Fibroblast of upper back skin (primary cell): ENCODE results near the gene COMMD10.
A peak's percentile ranks its signal among the peaks of the same experiment; 100 is the strongest.

ENCODE experiments used
- DNase-seq: peaks from one replicate; pipeline ENCODE4 v3.0.0-alpha.2; 2013

Gene COMMD10

DNA sequence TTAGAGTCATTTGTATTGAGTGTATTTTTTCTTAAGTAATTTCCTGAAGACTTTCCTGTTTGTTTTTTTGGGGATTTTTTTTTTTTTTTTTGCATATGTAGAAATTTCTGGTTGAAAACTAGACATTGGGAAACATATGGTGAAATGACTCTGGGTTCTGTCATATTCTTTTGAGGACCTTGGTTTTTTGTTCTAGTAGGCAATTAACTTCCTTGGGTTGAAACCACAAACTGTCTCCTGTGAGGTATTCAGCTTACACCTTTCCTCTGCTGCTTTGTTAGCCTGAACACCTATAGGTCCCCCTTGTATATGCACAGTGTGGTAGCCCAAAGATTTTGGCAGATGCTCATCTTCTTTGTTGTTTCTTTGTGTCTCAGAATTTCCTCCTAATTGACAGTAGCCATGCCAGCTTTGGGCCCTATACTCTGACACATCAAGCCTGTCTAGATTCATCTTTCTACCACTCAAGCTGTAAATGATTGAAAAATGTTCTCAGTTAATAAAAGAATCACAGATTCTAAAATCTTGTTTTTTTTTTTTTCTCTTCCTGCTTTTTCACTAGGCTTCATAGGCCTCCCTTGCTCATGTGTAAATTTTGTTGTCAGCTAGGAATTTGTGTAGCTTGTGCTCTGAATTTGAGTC, 140.6 kb downstream of the COMMD10 start:
- no peak for DNase-seq

DNA sequence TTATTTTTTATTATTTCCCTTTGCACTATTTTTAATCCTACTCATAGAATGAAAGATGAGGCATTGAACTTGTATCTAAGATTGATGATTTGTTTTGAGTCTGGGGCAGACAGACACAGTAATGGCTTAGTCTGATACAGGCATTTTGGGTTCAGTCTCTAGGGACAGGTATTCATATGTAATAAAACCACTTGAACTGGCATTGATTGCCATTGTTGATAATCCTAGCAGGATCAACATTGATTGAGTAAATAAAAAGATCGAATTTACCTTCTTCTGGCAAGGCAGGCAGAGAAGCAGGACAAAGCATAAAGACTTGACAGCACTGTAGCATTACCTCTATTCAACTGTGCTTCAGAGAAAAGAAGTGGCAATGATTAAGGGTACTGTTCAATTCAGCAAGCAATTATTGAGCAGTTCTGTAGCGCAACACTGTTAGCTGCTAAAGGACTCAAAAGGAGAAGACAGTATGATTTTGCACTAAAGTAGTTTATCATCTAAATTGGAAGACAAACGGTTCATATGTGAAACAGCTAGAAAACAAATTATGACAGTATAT, 144.4 kb downstream of the COMMD10 start:
- no peak for DNase-seq

DNA sequence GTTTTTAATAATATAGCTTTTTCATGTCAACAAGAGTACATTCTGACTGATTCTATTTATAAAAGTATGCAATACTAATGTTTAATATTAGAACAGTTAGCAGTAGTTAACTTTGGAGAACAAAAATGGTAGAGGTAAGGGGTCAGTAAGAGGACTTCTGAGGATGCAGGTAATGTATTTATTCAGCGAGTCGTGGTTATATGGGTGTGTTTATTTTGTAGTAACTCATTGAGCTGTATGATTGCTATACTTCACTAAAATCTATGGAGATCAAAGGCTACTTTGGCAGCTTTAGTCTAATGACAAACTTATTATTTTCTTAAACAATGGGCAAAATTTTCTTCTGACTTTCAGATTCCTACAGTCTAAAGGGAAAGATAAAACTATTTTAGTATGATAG, 146.5 kb downstream of the COMMD10 start:
- DNase-seq = no peak

DNA sequence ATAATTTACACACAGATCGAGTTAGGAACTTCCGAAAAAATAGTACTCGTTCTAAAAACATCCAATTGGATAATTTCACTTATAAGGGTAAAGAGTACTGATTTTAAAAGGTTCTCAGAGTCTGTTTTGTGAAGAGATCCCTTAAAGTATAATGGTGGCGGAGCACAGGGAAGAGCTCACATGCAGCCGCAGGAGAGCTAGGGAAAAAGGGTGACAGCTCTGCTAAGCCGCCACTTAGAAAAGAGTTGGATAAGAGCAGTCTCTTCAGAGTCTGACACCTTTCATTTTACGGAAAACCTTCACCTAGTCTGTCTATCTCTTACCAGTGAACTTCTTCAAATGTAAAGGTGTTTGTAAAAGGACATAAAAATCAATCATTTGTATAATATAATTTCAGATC, 149.9 kb downstream of the COMMD10 start:
- no peak for DNase-seq

DNA sequence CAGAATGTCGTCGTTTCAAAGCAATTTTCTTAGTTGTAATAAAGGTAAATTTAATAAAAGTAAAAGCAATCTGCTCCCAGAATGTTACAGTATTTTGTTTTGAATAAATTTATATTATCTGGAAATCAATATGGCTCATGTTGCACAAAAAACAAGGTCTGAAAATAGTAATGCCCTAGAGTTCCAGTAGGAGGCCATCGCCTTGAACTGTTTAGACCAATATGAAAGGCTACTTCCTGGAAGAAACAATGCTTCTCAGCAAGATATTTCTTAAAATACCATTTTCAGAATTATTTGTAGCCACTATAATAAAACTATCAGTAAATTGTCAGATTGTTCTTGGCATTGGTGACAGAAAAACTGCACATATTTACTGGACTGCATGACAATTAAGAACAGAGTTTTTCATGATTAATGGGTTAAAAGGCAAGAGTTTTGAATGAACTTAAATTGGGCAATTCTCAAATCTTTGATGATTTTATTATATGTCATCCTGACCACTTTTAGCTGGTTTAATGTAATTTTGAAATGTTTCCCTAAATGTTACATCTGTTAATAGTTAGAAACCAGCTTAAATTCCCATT, 153.2 kb downstream of the COMMD10 start:
- DNase-seq = peak; percentile 22

DNA sequence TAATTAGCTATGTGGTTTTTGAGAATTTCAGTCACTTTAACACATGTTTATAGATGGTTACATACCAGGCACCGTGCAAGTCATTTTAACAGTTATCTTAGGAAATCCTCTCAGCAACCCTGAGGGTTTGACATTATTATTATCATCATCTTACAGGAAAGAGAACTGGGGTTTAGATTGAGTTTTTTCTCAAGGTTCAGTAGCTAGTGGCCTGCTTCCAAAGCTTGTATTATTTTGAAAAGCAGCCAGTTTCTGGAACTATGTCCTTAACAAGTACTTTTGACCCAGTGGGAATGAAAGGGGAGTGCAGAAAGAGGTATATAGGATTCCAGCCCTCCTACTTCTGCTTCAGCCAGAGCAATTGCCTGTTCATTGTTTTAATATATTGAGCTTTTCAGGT, 157.5 kb downstream of the COMMD10 start:
- DNase-seq = peak; percentile 30

DNA sequence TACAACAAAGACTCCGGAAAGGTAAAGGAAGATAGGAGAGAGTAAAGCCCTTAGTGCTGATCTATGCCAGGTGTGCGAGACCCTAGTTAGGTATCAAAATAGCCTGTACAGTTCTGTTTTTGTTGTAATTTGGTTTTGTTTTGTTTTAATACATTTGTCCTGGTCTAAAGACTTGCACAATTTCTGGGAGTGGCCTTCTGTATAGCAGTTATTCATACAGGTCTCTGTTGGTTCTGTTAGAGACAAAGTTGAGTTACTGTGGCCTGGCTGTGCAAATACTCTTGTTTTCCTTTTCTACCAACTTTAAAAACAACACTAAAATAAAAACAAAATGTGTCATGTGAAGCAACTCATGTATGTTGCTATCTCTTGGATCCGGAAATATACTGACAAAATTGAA, 163.6 kb downstream of the COMMD10 start:
- no peak for DNase-seq

DNA sequence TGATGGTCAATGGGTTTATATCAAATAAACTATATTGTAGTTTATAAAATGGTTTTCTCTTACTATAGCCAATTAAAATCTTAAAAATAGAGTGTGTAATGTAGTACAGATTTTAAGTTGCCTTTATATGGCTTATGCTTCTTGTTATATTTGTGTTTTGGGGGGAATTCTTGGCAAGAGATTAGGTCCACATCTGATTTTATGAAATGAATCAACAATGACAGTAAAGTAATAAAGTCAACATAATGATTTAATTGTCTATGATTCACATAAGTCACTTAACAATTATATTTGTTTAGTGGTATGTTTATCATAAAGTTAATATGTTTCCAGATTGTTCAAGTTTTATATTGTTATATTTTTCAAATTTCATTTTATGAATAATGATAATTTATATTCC, 164.8 kb downstream of the COMMD10 start:
- DNase-seq = no peak

DNA sequence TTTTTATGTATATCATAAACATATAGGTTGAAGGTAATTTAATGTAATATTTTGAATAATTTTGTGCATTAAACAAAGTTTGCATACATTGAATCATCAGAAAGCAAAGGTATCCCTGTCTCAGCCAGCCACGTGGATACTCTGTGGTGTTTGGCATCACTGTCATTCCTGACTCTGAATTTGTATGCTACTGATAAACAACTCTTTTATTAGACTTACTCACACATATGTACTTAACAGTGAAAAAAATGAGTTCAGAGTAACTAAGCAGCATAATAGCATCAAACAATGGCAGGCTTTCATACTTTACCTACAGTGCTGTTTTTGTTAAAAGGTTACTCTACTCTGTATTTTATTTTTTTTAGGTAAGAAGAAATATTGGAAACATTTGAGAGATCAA, 171.9 kb downstream of the COMMD10 start:
- DNase-seq = no peak

DNA sequence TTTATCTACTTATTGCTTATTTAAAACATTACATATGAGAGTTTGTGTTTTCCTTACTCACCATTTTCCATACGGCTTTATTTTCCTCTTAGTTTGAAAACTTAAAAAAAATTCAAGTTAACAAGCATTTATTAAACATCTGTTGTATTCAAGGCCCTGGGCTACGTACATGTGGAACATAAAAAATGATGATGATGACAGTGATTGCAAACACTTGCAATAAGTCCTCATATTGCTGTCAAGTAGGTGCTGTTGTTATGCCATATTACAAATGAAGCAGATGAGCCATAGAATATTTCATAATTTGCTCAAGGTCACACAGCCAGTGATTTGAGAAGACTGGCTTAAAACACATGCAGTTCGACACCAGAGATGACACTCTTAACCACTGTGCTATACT, 180.6 kb downstream of the COMMD10 start:
- DNase-seq = no peak

DNA sequence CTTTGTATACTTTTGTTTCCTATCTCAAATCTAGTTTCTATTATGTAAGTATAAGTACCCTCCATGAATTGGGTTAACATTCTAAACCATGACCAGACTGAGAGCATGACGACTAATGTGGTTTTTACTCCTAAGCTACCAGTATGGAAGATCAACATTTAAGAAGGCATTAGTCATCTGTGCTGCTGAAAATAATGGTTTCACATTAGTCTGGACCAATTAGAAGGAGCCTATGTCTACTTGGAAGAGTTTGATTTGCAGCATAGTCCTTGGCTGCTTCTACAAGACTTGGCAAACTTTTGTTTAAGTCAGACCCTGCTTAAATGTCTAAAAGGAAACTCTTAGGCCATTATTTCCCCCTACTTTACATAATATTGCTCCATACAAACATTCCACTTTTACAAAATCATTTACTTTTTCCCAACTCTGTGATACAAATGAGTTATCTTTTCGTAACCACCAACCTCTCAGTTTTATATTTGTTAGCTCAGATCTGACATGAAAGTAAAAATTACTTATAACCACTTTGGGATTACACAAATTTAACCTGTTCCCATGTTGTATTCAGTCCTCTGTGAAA, 186.7 kb downstream of the COMMD10 start:
- DNase-seq = peak; percentile 42

DNA sequence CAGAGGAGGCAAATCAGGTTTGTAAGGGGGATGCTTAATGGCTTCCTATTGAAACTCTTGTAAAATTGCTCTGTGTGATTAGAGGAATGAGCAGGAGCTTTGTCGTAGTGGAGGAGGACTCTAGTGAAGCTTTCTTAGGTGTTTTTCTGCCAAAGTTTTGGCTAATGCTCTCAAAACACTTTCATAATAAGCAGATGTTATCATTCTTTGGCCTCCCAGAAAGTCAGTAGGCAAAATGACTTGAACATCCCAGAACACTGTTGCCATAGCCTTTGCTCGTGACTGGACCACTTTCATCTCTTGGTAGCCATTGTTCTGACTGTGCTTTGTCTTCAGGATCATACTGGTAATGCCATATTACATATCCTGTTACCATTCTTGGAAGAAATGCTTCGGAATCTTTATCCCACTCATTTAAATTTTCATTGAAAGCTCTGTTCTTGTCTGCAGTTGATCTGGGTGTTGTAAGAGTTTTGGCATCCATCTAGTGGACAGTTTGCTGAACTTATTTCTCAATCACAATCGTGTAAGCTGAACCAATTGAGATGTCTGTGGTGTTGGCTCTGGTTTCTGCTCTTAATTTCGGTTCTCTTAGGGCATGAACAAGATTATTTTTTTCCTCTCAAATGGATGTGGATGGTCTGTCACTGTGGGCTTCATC, 187.6 kb downstream of the COMMD10 start:
- DNase-seq = no peak

DNA sequence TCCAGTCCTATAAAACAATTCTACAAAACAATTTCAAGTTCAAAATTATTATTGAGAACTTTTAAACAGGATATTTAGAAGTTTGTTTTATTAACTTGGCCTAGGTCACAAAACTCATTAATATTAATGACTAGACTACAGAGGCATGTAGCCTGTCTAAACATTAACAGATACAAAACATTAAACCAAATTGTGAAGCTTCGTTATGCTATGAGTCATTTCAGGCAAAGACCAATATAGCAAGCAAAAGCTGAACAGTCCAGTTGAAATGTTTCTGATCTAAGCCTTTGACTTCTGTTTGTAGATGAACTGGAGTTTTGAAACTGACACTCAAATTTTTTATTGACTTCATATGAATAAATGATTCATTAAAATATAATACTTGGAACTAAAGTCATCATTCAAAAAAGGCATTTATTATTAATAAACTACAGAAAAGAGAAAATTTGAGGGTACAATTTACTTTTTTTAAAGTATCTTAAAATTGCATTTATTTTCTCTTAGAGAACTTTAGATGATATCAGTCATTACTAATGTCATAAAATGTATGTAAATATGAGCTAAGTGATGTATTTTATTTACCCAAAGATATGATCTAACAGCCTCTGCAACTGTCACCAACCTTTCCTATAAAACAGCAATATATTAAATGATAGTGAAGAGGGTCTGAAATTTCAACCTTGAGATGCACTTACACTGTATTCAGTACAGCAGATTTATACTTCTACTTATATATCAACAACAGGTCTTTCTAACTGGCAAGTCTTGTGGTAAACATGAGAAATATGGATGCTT, 188.8 kb downstream of the COMMD10 start:
- peak; percentile 24 for DNase-seq

DNA sequence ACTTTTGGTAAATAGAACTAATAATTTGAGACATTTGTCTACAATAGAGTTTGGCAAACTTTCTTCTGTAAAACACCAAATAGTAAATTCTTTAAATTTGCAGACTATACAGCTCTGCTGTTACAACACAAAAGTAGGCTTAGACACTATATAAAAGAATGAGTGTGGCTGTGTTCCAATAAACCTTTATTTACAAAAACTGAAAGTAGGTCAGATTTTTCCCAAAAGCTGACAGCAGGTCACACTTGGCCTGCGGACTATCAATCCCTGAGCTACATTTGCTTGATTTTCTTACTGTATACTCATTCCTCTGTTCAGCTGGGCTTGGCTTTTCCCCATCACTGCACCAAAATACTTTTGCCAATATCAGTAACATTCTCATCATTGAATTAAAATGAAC, 189.4 kb downstream of the COMMD10 start:
- DNase-seq = no peak

DNA sequence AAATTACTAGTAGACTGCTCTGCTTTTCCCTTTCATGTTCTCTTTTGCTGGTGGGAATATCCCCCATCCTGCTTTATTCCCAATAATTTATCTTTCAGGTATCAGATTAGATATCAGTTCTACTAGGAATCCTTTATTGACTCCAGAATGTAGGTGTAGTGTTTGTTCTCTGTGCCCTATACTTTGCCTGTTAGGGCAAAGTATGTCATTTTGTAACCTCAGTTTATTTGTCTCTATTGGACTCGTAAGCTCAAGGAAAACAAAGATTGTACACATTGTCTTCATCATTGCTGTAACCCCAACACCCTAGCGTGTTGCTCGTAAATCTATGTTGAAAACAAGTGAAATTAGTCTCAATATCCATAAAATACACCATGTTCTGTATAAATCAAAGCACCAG, 190.5 kb downstream of the COMMD10 start:
- DNase-seq = no peak

DNA sequence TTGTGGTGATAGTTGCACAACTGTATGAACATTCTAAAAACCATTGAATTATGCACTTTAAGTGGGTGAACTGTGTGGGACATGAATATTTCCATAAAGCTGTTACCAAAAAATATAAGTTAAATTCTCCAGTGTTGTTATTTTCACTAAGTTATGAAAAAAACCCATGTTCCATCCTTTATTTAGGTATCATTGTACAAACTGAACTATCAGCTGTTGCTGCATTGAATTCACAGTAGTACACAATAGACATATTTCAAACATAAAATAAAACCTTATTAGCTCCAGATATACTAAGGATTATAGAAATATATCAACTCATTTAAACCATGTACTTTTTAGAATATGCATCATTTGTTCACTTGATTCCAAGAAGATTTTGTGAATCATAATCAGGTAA, 192.1 kb downstream of the COMMD10 start:
- DNase-seq = no peak

DNA sequence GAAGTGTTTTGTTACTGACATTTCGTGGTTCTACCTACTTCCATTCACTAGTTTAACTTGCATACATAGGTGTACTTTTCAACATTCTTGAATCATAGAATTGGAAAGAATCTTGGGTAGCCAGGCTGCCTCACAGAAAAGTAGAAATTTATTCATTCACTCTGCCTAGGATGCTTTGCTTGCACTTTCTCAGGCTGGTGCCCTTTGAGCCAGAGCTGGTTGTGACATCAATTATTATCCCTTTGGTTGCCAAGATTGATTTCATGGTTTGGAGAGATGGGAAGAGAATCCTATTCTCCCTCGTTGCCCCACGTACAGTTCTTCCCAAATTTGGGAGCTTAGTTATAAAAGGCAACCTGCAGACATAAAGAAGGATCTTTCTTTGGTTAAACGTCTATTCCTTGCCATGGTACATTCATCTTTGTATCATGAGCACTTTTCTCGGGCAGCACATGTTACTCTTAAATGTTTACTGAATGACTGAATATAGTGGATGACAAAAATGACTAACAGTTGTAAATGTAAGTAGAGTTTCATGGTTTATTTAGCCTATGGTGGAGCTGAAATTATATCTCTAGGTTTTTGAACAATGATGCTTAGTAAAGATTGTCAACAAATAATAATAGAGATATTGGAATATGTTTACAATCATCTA, 195.5 kb downstream of the COMMD10 start:
- no peak for DNase-seq

DNA sequence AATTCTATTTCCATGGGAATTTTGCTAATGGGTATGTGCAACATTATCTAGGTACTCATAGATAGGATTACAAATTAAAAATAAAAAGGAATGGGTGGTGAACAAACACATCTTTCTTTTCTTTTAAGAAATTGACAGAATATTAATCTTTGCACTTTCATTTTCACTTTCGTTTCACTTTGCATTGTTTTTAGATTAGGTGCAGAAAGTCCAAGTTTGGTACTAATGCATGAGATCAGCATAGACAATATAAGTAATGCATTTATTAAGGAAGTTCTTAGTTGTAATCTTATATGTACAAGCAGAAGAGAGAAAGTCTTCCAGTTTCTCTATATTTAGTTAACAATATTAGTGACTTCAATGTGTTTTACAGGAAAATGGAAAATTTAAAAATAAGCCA, 196.5 kb downstream of the COMMD10 start:
- DNase-seq = no peak

DNA sequence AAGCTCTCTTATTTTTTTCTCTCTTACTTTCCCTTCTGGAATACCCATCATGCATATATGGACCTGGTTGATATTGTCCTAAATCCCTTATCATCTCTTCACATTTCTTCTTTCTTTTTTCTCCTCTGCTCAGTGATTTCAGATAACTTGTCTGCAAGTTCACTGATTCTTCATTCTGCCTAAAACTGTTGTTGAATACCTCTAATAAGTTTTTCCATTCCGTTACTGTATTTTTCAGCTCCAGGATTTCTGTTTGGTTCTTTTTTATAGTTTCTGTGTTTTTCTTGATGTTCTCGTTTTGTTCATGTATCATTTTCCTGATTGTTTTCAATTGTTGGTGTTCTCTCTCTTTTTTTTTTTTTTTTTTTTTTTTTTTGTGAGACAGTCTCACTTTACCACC, 203.7 kb downstream of the COMMD10 start:
- no peak for DNase-seq

DNA sequence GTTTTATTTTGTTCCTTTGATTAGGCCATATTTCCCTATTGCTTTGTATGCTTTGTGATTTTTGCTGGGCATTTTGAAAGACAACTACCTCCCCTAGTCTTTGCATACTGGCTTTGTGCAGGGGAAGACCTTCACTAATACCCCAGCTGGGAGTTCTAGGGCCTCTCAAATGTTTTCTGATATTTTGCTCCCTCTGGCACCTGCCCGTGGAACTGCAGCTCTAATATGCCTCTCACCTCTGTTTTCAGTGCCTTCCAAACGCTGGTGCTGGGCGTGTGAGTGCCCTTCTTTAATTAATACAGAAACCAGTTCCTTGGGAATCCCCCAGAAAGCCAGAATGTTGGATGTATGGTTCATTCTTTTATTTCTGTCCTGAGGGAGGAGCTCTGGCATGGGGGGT, 204.5 kb downstream of the COMMD10 start:
- DNase-seq = no peak

DNA sequence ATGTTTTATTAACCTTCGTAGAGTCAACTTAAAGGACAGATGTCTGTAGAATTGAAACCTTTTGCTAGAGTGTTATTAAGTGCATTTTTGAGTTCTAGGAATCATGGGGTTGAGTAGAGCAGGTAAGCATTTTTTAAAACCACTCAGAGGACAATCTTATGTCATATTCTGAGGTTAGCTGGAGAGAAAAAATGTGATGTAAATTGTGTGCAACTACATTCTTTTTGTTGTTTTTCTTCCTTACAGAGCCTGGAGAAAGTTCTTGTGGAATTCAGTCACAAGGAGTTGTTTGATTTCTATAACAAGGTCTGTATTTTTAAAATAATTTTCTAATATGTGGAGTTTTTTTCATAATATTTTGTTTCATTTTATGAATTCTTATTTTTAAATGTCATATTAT, 206.4 kb downstream of the COMMD10 start:
- DNase-seq = peak; percentile 73

DNA sequence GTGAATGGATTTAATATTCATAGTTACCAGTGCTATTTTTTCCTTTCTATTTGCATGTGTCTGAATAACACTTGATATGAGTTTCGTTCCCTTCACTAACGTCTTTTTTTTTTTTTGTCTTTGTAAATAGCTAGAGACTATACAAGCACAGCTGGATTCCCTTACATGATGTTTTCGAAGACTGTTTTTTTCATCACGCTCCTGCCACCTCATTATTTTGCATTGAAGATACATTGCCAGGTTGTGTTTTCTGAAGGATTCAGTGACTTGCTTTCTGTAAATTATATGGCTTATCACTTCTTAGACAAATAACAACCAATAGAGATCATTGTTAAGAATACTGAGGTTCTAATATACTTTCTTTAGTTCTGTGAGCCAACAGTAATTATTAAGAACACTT, 207.5 kb downstream of the COMMD10 start:
- no peak for DNase-seq
